VCaP (cell line): ENCODE results near the gene MYBPH.

Experiments
- H3K27ac ChIP-seq: fragments of 450-650 bp; 2 replicates; pipeline ENCODE4 v1.5.1; 2017
- TF ChIP-seq, protein P1 (sequence below): fragments of 450-650 bp; conservative IDR thresholded peaks from 2 replicates; pipeline ENCODE4 v1.5.1; 2017; ENCODE audit warnings: mild to moderate bottlenecking, moderate library complexity

Gene MYBPH

GRCh38 chr1:203149188-203149840, 26.3 kb downstream of the MYBPH start:
- peak overlapping the region; percentile 58 for H3K27ac ChIP-seq
- TF ChIP-seq, protein P1, sequence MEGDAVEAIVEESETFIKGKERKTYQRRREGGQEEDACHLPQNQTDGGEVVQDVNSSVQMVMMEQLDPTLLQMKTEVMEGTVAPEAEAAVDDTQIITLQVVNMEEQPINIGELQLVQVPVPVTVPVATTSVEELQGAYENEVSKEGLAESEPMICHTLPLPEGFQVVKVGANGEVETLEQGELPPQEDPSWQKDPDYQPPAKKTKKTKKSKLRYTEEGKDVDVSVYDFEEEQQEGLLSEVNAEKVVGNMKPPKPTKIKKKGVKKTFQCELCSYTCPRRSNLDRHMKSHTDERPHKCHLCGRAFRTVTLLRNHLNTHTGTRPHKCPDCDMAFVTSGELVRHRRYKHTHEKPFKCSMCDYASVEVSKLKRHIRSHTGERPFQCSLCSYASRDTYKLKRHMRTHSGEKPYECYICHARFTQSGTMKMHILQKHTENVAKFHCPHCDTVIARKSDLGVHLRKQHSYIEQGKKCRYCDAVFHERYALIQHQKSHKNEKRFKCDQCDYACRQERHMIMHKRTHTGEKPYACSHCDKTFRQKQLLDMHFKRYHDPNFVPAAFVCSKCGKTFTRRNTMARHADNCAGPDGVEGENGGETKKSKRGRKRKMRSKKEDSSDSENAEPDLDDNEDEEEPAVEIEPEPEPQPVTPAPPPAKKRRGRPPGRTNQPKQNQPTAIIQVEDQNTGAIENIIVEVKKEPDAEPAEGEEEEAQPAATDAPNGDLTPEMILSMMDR: no peak

GRCh38 chr1:203148579-203148978, 27.0 kb downstream of the MYBPH start:
- TF ChIP-seq, protein P1: no peak
- peak overlapping the region; percentile 58 for H3K27ac ChIP-seq

DNA sequence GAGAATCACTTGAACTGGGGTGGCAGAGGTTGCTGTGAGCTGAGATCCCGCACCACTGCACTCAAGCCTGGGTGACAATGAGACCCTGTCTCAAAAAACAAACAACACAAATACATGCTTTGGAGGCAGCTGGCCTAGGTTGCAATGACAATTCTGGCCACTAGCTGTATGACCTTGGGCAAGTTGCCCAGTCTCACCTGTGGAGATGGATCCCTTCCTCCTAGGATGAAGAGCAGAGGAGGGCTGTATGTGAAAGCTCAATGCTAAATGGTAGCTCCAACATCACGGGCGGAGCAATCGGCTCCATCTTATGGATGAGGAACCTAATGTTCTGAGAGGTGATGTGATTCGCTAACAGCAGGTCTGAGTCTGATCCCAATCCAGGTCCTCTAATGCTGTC, 27.5 kb downstream of the MYBPH start:
- peak overlapping the region; percentile 58; the same call in 1 of the 2 replicates for H3K27ac ChIP-seq
- TF ChIP-seq, protein P1: peak; percentile 59

DNA sequence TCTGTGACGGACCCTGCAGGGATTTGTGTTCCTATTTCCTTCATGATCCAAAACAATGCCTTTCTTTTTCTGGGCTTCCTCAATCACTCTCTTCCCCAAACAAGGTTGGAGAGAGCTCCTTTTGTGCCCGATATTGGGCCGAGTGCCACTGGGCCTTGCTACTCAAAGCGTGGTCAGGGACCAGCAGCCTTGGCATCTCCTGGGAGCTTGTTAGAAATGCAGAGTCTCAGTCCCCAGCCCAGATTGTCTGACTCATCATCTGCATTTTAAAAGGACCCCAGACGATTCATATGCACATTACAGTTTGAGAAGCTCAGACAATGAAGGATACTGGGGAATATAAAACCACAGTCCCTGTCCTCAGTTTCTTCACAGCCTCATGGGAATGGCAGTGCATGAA, 28.2 kb downstream of the MYBPH start:
- no peak overlapping the region for H3K27ac ChIP-seq
- TF ChIP-seq, protein P1: no peak

DNA sequence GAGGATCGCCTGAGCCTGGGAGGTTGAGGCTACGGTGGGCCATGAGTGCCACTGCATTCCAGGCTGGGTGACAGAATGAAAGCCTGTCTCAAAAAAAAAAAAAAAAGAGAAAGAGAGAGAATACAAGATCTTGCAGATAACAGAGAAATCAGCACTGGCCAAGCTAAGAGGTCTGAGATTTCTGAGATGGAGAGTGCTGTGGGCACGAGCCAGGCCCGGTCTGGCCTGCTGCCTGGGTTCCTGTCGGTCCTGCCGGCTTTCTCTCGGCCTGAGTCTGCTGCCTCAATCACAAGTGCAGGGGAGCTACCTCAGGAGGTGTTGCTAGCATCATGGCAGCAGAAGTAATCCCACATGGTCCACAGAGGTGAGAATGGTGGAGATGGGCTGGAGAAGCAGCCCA, 29.1 kb downstream of the MYBPH start:
- no peak overlapping the region for H3K27ac ChIP-seq
- TF ChIP-seq, protein P1: no peak

DNA sequence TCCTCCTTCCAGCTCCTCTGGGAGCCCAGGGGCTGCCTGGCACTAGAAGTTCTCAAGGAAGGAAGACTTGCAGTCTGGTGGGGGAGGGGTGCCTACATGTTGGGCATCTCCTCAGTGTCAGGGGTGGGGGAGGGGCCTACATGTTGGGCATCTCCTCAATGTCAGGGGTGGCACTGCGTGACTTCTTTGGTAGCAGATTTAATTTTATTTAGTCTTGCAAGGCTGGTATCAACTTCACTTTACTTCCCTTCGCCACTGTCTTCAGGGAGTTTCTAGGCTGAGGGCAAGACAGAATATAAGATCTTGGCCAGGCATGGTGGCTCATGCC, 29.6 kb downstream of the MYBPH start:
- TF ChIP-seq, protein P1: no peak
- H3K27ac ChIP-seq: no peak overlapping the region

DNA sequence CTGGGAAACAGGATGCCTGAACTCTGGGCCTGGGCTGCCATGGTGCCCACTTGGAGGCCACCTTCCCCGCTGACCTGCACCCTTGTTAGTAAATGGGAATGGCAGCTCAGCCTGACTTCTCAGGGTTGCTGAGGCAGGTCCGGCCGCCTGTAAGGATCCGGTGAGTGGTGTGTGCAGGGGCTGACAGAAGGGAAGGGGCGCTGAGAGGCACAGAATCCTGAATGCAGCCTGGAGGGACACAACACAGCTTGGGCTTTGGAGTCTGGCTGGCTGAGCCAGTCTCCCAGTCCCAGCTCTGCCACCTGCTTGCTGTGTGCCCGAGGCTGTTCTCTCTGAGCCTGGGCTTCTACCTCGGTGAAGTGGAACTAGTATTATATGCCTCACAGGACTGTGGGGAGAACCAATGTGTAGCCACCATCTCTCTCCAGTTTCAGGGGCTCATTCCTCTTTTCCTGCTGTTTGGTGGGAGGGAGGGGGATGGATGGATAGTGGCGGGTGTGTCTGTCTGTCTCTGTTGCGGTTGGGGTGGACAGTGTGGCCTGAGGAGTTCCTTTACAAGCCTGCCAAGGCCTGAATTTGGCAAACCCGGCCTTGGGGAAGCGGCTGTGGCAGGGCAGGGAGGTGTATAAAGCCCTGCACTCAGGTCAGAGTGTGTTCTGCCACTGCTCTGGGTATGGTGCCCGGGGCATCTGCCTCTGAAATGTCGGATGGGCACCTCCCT, 30.1 kb downstream of the MYBPH start:
- TF ChIP-seq, protein P1: no peak
- no peak overlapping the region for H3K27ac ChIP-seq
